DMS79 treated with DMSO at 0.1 percent for 48 hours (cell line): Measurements from ENCODE around the gene CFC1.
"Not testable (repeated sequence)": the region's sequence is repeated elsewhere in the genome, so short reads cannot be mapped to it uniquely, and the experiment has no call there.

ENCODE experiments used
- DNase-seq: peaks from one replicate; lab custom pipeline; 2025; lab: John Stamatoyannopoulos, UW

CFC1 gene

DNA sequence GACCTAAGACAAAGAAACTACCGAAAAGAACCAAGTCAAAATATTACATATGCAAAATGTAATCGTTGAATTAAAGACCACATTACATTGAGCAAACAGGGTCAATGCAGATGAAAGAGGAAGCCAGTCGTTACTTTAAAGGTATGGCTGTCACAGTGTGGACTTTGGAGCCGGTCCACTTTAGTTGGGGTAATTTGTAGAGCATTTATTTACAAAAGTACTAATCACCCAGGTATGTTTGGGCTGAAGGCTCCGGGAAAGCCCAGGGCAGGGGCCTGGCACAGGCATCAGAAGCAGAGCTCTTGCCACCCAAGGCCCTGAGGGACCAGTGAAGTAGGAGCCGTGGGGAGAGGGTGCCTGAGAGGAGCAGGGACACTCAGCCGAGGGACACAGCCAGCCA is 15.8 kb downstream of the CFC1 start:
- not testable (repeated sequence) for DNase-seq

DNA sequence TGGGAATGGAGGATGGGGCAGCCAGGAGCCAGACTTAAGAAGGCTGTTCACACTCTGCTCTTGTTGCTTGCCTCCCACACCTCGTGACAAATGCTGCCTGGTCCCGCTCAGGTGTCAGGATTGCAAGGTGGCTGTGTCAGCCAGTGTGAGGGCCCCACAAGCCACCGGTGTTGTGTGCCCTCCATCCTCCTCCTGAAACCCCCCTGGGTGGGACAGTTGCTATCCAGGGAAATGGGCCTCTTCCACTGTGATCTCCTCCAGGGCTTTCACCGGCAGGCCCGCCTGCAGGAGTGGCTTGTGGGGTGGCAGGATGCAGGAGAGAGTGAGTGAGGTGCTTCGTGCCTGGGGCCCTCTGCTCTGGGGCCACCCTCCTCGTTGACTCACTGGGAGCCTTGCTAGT is 16.4 kb downstream of the CFC1 start:
- DNase-seq: not testable (repeated sequence)

DNA sequence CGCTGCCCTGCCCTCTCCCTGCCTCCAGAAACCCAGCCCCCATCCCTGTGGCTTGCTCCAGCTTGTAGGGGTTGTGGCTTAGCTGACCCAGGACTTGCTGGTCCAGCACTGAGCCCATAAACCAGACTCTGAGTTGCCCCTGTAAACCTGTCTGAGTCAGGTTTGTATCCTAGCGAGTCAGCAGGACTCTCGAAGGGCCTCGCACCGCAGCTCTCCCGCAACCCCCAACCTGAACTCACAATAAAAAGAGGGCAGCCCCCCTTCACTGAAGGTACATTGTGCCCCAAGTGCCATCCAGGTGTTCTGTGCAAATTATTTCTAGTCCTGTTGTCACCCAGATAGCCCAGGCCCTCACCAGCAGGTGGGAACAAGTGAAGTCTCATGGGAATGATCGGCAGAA is 17.9 kb downstream of the CFC1 start:
- not testable (repeated sequence) for DNase-seq

DNA sequence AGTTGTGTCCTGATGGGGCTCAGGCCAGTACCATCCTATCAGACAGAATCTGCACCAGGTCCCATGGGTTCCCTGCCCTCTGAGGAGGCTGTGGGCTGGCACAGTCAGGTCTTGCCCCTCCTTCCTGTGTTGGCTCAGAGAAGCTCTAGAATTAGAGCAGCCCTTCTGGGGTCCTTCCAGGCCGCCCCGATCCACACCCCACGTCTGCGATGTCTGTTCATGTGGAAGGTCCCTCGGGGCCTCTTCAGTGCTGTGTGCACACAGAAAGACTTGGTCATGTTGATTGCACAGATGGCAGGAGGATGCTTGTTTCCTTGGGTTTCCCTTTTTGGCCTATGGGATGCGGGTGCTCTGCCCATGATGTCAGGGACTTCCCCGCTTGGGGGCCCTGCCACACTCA is 20.3 kb downstream of the CFC1 start:
- DNase-seq: not testable (repeated sequence)

DNA sequence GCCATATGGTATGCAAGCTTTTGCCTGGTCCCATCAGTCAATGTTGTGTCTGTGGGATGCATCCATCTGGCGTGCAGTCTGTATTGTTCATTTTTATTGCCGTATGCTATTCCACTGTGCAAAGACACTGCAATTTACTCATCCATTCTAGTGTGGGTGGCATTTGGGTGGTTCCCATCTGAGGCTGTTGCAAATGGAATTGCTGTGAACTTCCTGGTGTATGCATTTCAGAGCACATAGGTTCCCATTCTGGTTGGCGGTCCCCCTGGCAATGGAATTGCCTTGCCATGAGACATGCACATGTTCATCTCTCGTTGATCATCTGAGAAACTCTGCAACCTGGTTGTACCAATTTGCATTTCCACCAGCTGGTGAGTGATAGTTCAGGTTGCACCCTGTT is 21.8 kb downstream of the CFC1 start:
- DNase-seq: not testable (repeated sequence)

DNA sequence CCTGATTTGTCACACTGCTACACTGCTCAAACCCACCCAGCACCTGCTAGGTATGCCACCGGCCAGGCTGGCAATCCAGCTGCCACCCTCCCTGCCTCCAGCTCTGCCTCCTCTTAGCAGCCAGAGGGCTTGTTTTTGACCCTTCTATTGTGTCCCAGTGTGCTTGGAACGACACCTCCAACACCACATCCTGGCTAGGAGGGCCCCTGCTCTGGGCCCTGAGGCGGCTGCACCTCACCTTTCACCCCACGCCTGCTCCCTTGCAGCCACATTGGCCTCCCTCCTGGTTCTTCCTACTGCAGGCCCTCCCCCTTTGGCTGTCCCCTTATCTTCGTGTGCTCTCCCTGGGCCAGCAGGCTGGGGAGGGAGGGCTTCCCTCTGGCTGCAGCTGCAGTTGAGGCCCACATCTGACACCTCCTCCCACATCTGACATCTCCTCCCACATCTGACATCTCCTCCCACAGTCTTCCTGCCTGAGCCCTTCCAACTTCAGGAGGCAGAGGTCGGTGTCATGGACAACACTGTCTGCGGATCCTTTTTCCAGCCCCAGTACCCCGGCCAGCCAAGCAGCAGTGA is 23.1 kb downstream of the CFC1 start:
- DNase-seq: not testable (repeated sequence)

DNA sequence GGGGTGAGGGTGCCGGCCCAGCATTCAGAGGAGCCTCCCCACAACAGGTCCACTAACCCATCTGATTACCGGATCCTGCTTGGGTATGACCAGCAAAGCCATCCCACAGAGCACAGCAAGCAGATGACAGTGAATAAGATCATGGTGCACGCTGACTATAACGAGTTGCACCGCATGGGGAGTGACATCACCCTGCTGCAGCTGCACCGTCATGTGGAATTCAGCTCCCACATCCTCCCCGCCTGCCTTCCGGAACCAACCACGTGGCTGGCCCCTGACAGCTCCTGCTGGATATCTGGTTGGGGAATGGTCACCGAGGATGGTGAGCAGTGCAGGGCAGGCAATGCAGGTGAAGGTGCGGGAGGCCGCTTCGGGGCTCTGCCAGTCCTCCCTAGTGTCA is 25.1 kb downstream of the CFC1 start:
- not testable (repeated sequence) for DNase-seq

DNA sequence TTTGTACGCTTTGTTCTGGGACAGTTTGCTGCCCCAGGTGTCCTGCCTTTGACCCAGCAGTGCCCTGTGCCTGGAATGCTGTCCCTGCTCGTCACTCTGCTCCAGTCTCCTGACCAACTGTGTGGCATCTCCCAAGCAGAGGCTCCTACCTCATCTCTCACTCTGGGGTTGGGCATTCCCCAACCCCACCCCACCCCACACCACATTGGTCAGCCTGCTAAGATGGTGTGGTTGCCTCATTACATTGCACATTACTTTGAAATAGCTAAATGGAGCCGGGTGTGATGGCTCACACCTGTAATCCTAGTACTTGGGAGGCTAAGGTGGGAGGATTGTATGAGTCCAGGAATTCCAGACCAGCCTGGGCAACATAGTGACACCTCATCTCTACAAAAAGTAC is 27.4 kb downstream of the CFC1 start:
- DNase-seq: not testable (repeated sequence)

DNA sequence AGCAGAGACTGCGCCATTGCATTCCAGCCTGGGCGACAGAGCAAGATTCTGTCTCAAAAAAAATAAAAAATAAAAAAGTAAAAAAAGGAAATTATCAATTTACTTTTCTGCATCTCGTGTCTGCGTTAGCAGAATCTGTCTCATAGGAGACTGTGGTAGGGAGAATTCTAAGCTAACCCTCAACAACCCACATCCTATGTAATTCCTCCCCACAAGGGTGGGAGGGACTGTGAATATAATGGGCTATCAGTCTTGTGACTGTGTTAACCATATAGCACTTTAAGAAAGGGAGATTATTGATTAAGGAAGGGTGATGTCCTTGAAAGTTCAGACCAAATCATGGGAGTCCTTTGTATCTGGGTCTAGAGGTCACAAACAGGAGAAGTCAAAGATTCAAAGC is 33.2 kb downstream of the CFC1 start:
- not testable (repeated sequence) for DNase-seq

DNA sequence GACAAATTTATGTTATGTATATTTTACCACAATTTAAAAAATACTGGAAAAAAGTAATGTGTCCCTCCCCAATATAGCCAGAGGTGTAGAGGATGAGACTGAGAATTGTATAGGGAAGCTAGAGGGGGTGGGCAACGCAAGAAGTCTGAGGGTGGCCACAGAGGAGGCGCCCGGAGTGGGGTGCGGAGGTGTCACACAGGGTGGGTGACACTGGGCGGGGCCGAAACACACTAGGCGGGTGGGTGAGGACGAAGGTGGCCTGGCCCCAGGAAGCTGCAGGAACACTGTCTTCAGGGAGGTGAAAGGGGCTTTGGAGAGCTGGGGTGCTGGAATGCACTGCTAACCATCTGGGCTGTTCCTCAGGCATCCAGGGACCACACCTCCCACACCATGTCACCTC is 42.9 kb downstream of the CFC1 start:
- not testable (repeated sequence) for DNase-seq

DNA sequence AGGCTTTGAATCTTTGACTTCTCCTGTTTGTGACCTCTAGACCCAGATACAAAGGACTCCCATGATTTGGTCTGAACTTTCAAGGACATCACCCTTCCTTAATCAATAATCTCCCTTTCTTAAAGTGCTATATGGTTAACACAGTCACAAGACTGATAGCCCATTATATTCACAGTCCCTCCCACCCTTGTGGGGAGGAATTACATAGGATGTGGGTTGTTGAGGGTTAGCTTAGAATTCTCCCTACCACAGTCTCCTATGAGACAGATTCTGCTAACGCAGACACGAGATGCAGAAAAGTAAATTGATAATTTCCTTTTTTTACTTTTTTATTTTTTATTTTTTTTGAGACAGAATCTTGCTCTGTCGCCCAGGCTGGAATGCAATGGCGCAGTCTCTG is 45.2 kb downstream of the CFC1 start:
- not testable (repeated sequence) for DNase-seq

DNA sequence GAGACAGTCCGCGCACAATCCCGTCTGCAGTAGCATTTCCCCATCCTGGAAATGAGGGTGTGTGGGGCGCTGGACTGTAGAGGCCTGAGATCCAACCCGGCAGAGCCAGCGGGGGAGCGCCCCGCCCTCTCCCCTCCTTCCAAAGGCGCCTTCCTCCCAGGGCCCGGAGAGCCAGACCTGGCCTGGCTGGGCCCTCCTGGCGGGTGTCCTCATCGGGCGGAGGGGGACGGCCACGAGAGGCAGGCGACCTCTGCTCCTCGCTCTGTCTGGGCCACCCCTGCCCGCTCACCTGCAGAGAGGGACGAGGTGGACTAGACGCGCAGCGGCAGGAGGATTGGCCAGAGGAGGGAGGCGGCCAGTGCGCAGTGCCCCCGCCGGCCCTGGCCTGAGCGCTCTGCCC is 49.9 kb downstream of the CFC1 start:
- DNase-seq: not testable (repeated sequence)

DNA sequence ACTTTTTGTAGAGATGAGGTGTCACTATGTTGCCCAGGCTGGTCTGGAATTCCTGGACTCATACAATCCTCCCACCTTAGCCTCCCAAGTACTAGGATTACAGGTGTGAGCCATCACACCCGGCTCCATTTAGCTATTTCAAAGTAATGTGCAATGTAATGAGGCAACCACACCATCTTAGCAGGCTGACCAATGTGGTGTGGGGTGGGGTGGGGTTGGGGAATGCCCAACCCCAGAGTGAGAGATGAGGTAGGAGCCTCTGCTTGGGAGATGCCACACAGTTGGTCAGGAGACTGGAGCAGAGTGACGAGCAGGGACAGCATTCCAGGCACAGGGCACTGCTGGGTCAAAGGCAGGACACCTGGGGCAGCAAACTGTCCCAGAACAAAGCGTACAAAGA is 51.0 kb downstream of the CFC1 start:
- DNase-seq: not testable (repeated sequence)

DNA sequence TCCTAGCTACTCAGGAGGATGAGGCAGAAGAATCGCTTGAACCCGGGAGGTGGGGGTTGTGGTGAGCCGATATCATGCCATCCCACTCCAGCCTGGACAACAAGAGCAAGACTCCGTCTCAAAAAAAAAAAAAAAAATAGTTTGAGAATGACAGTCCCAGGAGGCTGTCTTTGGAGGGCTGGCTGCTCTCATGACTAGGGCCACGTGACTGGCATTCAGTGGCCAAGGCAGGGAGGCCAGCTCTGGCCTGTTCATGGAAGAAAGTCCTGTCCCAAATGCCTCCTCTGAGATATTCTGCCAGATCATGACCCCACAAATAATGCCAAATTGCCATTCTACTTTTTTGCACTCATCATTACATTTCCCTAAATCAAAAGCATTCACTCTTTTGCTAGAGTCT is 54.4 kb downstream of the CFC1 start:
- not testable (repeated sequence) for DNase-seq

DNA sequence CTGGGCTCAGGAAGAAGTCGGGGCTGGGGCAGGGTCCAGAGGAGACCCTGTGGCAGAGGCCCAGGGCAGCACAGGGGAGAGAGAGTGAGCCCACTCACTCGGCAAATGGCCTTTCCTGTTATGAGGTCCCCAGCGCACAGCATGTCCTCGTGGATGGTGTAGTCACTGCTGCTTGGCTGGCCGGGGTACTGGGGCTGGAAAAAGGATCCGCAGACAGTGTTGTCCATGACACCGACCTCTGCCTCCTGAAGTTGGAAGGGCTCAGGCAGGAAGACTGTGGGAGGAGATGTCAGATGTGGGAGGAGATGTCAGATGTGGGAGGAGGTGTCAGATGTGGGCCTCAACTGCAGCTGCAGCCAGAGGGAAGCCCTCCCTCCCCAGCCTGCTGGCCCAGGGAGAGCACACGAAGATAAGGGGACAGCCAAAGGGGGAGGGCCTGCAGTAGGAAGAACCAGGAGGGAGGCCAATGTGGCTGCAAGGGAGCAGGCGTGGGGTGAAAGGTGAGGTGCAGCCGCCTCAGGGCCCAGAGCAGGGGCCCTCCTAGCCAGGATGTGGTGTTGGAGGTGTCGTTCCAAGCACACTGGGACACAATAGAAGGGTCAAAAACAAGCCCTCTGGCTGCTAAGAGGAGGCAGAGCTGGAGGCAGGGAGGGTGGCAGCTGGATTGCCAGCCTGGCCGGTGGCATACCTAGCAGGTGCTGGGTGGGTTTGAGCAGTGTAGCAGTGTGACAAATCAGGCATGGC is 55.4 kb downstream of the CFC1 start:
- DNase-seq: not testable (repeated sequence)

DNA sequence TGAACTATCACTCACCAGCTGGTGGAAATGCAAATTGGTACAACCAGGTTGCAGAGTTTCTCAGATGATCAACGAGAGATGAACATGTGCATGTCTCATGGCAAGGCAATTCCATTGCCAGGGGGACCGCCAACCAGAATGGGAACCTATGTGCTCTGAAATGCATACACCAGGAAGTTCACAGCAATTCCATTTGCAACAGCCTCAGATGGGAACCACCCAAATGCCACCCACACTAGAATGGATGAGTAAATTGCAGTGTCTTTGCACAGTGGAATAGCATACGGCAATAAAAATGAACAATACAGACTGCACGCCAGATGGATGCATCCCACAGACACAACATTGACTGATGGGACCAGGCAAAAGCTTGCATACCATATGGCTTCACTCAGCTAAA is 56.6 kb downstream of the CFC1 start:
- DNase-seq: not testable (repeated sequence)
